ENCODE results near the gene BAZ2A. TPM values are rescaled to one million over a fixed set of nuclear protein-coding genes. Genes with fewer than 3 reads are reported as not detected.
A peak's percentile ranks its signal among the peaks of the same experiment; 100 is the strongest.
"Not testable (repeated sequence)": the region's sequence is repeated elsewhere in the genome, so short reads cannot be mapped to it uniquely, and the experiment has no call there.

Gene BAZ2A
- total and polyA plus RNA-seq, 4 donors, result 15.2 to 130 (median 62.3) TPM

- Histone ChIP-seq H3K27me3 (ENCODE audit: control insufficient read depth in 1 of 2, insufficient read depth in 2 of 2, low read length in 1 of 2) (no peaks in the 10 kb centered on the region), H3K4me3 (ENCODE audit: low read length in 2 of 2) (no peak overlapping the region), H3K4me1 (ENCODE audit: control insufficient read depth in 1 of 2, insufficient read depth in 2 of 2, low read length in 2 of 2) (no peaks in the 10 kb centered on the region), H3K36me3 (ENCODE audit: control insufficient read depth in 1 of 2, insufficient read depth in 2 of 2, low read length in 1 of 2) (peaks cover 6 to 17% of the 10 kb centered on the region in 2 donors), H3K9me3 (ENCODE audit: control insufficient read depth, low read length) (no peaks in the 10 kb centered on the region), H3K27ac (ENCODE audit: low read depth in 1 of 2, low read length in 2 of 2) (no peak overlapping the region)
- intact Hi-C loops (cut with DNase I), result no loop called here
- ATAC-seq (ENCODE audit: low FRiP score) (no peak), DNase-seq (no peak)
Observed at GRCh38 chr12:56591961-56592360, 38.2 kb downstream of the BAZ2A start.

- no peak overlapping the region for H3K27ac ChIP-seq (ENCODE audit: low read depth in 1 of 2, low read length in 2 of 2)
- no peaks in the 10 kb centered on the region for H3K9me3 ChIP-seq (ENCODE audit: control insufficient read depth, low read length)
- WGBS, 2 donors, result 63 to 75% methylated on average over 5 of the region's 5 CpGs
- DNase-seq (no peak), ATAC-seq (ENCODE audit: low FRiP score) (no peak)
- H3K4me1 ChIP-seq (ENCODE audit: control insufficient read depth in 1 of 2, insufficient read depth in 2 of 2, low read length in 2 of 2), result no peaks in the 10 kb centered on the region
- intact Hi-C loops (cut with DNase I), result no loop called here
- H3K36me3 ChIP-seq (ENCODE audit: control insufficient read depth in 1 of 2, insufficient read depth in 2 of 2, low read length in 1 of 2), result peaks cover 6 to 17% of the 10 kb centered on the region in 2 donors
- H3K27me3 ChIP-seq (ENCODE audit: control insufficient read depth in 1 of 2, insufficient read depth in 2 of 2, low read length in 1 of 2), result no peaks in the 10 kb centered on the region
- no peak overlapping the region for H3K4me3 ChIP-seq (ENCODE audit: low read length in 2 of 2)
Observed at GRCh38 chr12:56591126-56591525, 39.0 kb downstream of the BAZ2A start.

GRCh38 chr12:56590237-56590830 lies 39.8 kb downstream of the BAZ2A start:
- WGBS, 2 donors, result 61 to 63% methylated on average over 3 of the region's 3 CpGs
- DNase-seq (no peak), ATAC-seq (ENCODE audit: low FRiP score) (no peak)
- H3K27ac ChIP-seq (ENCODE audit: low read depth in 1 of 2, low read length in 2 of 2), result peak overlapping the region in 1 of 2 donors; percentile 18
- intact Hi-C loops (cut with DNase I), result no loop called here
- no peaks in the 10 kb centered on the region for H3K9me3 ChIP-seq (ENCODE audit: control insufficient read depth, low read length)
- no peaks in the 10 kb centered on the region for H3K27me3 ChIP-seq (ENCODE audit: control insufficient read depth in 1 of 2, insufficient read depth in 2 of 2, low read length in 1 of 2)
- no peaks in the 10 kb centered on the region for H3K4me1 ChIP-seq (ENCODE audit: control insufficient read depth in 1 of 2, insufficient read depth in 2 of 2, low read length in 2 of 2)
- no peak overlapping the region for H3K4me3 ChIP-seq (ENCODE audit: low read length in 2 of 2)
- H3K36me3 ChIP-seq (ENCODE audit: control insufficient read depth in 1 of 2, insufficient read depth in 2 of 2, low read length in 1 of 2), result peaks cover 6 to 16% of the 10 kb centered on the region in 2 donors

- H3K27ac ChIP-seq (ENCODE audit: low read depth in 1 of 2, low read length in 2 of 2), result no peak overlapping the region
- DNase-seq (no peak), ATAC-seq (ENCODE audit: low FRiP score) (no peak)
- no peaks in the 10 kb centered on the region for H3K9me3 ChIP-seq (ENCODE audit: control insufficient read depth, low read length)
- WGBS, 2 donors, result 84 to 90% methylated on average over 1 of the region's 1 CpG
- intact Hi-C loops (cut with DNase I), result no loop called here
- peaks cover 6 to 16% of the 10 kb centered on the region in 2 donors for H3K36me3 ChIP-seq (ENCODE audit: control insufficient read depth in 1 of 2, insufficient read depth in 2 of 2, low read length in 1 of 2)
- H3K4me1 ChIP-seq (ENCODE audit: control insufficient read depth in 1 of 2, insufficient read depth in 2 of 2, low read length in 2 of 2), result no peaks in the 10 kb centered on the region
- H3K4me3 ChIP-seq (ENCODE audit: low read length in 2 of 2), result no peak overlapping the region
- H3K27me3 ChIP-seq (ENCODE audit: control insufficient read depth in 1 of 2, insufficient read depth in 2 of 2, low read length in 1 of 2), result no peaks in the 10 kb centered on the region
Observed at GRCh38 chr12:56589783-56590182, 40.3 kb downstream of the BAZ2A start.

- H3K4me3 ChIP-seq (ENCODE audit: low read length in 2 of 2), result no peak overlapping the region
- intact Hi-C loops (cut with DNase I), result no loop called here
- H3K27me3 ChIP-seq (ENCODE audit: control insufficient read depth in 1 of 2, insufficient read depth in 2 of 2, low read length in 1 of 2), result no peaks in the 10 kb centered on the region
- H3K36me3 ChIP-seq (ENCODE audit: control insufficient read depth in 1 of 2, insufficient read depth in 2 of 2, low read length in 1 of 2), result peaks cover 6 to 26% of the 10 kb centered on the region in 2 donors
- no peak for ATAC-seq (ENCODE audit: low FRiP score)
- DNase-seq, result no peak
- H3K9me3 ChIP-seq (ENCODE audit: control insufficient read depth, low read length), result no peaks in the 10 kb centered on the region
- H3K27ac ChIP-seq (ENCODE audit: low read depth in 1 of 2, low read length in 2 of 2), result no peak overlapping the region
- 76% methylated on average over 4 of the region's 4 CpGs for WGBS, 2 donors
- no peaks in the 10 kb centered on the region for H3K4me1 ChIP-seq (ENCODE audit: control insufficient read depth in 1 of 2, insufficient read depth in 2 of 2, low read length in 2 of 2)
Observed at GRCh38 chr12:56585098-56585497, 45.0 kb downstream of the BAZ2A start.

GRCh38 chr12:56581418-56582145 lies 48.5 kb downstream of the BAZ2A start:
- DNase-seq (no peak), ATAC-seq (ENCODE audit: low FRiP score) (no peak)
- Histone ChIP-seq H3K27me3 (ENCODE audit: control insufficient read depth in 1 of 2, insufficient read depth in 2 of 2, low read length in 1 of 2) (no peaks in the 10 kb centered on the region), H3K36me3 (ENCODE audit: control insufficient read depth in 1 of 2, insufficient read depth in 2 of 2, low read length in 1 of 2) (peaks cover 0 to 10% of the 10 kb centered on the region in 2 donors), H3K9me3 (ENCODE audit: control insufficient read depth, low read length) (no peaks in the 10 kb centered on the region), H3K27ac (ENCODE audit: low read depth in 1 of 2, low read length in 2 of 2) (no peak overlapping the region), H3K4me1 (ENCODE audit: control insufficient read depth in 1 of 2, insufficient read depth in 2 of 2, low read length in 2 of 2) (no peaks in the 10 kb centered on the region), H3K4me3 (ENCODE audit: low read length in 2 of 2) (no peak overlapping the region)
- intact Hi-C loops (cut with DNase I), result no loop called here
- WGBS, 2 donors, result 83 to 85% methylated on average over 10 of the region's 10 CpGs

GRCh38 chr12:56578983-56579546 lies 51.1 kb downstream of the BAZ2A start:
- Histone ChIP-seq H3K27ac (ENCODE audit: low read depth in 1 of 2, low read length in 2 of 2) (no peak overlapping the region), H3K9me3 (ENCODE audit: control insufficient read depth, low read length) (no peaks in the 10 kb centered on the region), H3K4me3 (ENCODE audit: low read length in 2 of 2) (no peak overlapping the region), H3K27me3 (ENCODE audit: control insufficient read depth in 1 of 2, insufficient read depth in 2 of 2, low read length in 1 of 2) (no peaks in the 10 kb centered on the region), H3K4me1 (ENCODE audit: control insufficient read depth in 1 of 2, insufficient read depth in 2 of 2, low read length in 2 of 2) (no peaks in the 10 kb centered on the region), H3K36me3 (ENCODE audit: control insufficient read depth in 1 of 2, insufficient read depth in 2 of 2, low read length in 1 of 2) (peaks cover 0 to 10% of the 10 kb centered on the region in 2 donors)
- ATAC-seq (ENCODE audit: low FRiP score) (no peak), DNase-seq (no peak)
- 89 to 92% methylated on average over 10 of the region's 10 CpGs for WGBS, 2 donors
- intact Hi-C loops (cut with DNase I), result no loop called here

- H3K27me3 ChIP-seq (ENCODE audit: control insufficient read depth in 1 of 2, insufficient read depth in 2 of 2, low read length in 1 of 2); H3K9me3 ChIP-seq (ENCODE audit: control insufficient read depth, low read length); H3K27ac ChIP-seq (ENCODE audit: low read depth in 1 of 2, low read length in 2 of 2); ATAC-seq (ENCODE audit: low FRiP score); DNase-seq; H3K4me3 ChIP-seq (ENCODE audit: low read length in 2 of 2); H3K4me1 ChIP-seq (ENCODE audit: control insufficient read depth in 1 of 2, insufficient read depth in 2 of 2, low read length in 2 of 2); intact Hi-C loops (cut with DNase I): not testable (repeated sequence)
- 91 to 94% methylated on average over 7 of the region's 7 CpGs for WGBS, 2 donors
- H3K36me3 ChIP-seq (ENCODE audit: control insufficient read depth in 1 of 2, insufficient read depth in 2 of 2, low read length in 1 of 2), result peaks cover 4 to 10% of the 10 kb centered on the region in 2 donors
Observed at GRCh38 chr12:56577248-56577647, 52.9 kb downstream of the BAZ2A start.

- 54 to 61% methylated on average over 2 of the region's 2 CpGs for WGBS, 2 donors
- DNase-seq (no peak), ATAC-seq (ENCODE audit: low FRiP score) (no peak)
- H3K36me3 ChIP-seq (ENCODE audit: control insufficient read depth in 1 of 2, insufficient read depth in 2 of 2, low read length in 1 of 2), result peaks cover 1 to 4% of the 10 kb centered on the region in 2 donors
- intact Hi-C loops (cut with DNase I), result no loop called here
- H3K4me1 ChIP-seq (ENCODE audit: control insufficient read depth in 1 of 2, insufficient read depth in 2 of 2, low read length in 2 of 2), result no peaks in the 10 kb centered on the region
- H3K27ac ChIP-seq (ENCODE audit: low read depth in 1 of 2, low read length in 2 of 2), result no peak overlapping the region
- H3K4me3 ChIP-seq (ENCODE audit: low read length in 2 of 2), result no peak overlapping the region
- no peaks in the 10 kb centered on the region for H3K9me3 ChIP-seq (ENCODE audit: control insufficient read depth, low read length)
- H3K27me3 ChIP-seq (ENCODE audit: control insufficient read depth in 1 of 2, insufficient read depth in 2 of 2, low read length in 1 of 2), result no peaks in the 10 kb centered on the region
Observed at GRCh38 chr12:56574210-56574609, 55.9 kb downstream of the BAZ2A start.

All from aorta (tissue), 5 donors.